Ectodermal cell (in vitro differentiated cells): Measurements from ENCODE around the gene LCLAT1.

Experiments
- H3K27ac ChIP-seq: 2 replicates; pipeline ENCODE4 v1.7.0; 2013; ENCODE audit warnings: mild to moderate bottlenecking, low read depth, low read length; ENCODE audit not compliant: insufficient read depth, poor library complexity, severe bottlenecking
- H3K27me3 ChIP-seq: 2 replicates; pipeline ENCODE4 v1.7.0; 2013; ENCODE audit warnings: mild to moderate bottlenecking, low read length; ENCODE audit not compliant: insufficient read depth, control insufficient read depth, poor library complexity, severe bottlenecking
- H3K36me3 ChIP-seq: one replicate; pipeline ENCODE4 v1.7.0; 2013; ENCODE audit warnings: low read length; ENCODE audit not compliant: control insufficient read depth, insufficient read depth
- H3K4me1 ChIP-seq: one replicate; pipeline ENCODE4 v1.7.0; 2013; ENCODE audit warnings: low read length; ENCODE audit not compliant: control insufficient read depth, insufficient read depth
- H3K4me3 ChIP-seq: 2 replicates; pipeline ENCODE4 v1.7.0; 2013; ENCODE audit warnings: low read depth, low read length, control low read depth; ENCODE audit not compliant: insufficient read depth
- H3K9me3 ChIP-seq: 2 replicates; pipeline ENCODE4 v1.7.0; 2013; ENCODE audit warnings: mild to moderate bottlenecking, low read length, moderate library complexity; ENCODE audit not compliant: control insufficient read depth
- WGBS, 2 experiments: methylation state at CpG; one replicate each; pipeline ENCODE4 v1.1.7; 2013; ENCODE audit warnings: missing lambda C conversion rate in 2 of 2; 5-methylcytosine and 5-hydroxymethylcytosine counted together

LCLAT1 gene

DNA sequence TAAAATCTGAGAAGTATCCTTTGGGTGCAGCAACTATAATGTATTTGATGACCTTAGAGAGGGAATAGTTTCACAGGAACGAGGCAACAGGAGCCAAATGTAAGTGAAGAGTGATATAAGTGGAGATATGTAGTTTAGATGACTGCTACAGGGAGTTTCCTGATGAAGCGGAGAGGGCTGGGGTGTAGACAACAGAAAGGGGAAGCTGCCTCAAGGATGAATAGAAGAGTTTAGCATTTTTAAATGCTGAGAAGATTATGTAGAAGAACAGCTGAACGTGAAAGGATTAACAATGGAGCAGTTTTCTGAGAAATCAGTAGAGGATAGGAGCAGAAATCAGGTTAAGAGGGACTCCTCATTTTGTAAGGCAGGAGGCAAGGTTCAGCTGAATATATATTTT is 133.3 kb downstream of the LCLAT1 start:
- Histone ChIP-seq H3K27me3 (no peaks in the 10 kb centered on the region), H3K4me1 (no peaks in the 10 kb centered on the region), H3K27ac (no peak overlapping the region), H3K4me3 (no peak overlapping the region), H3K9me3 (no peaks in the 10 kb centered on the region), H3K36me3 (no peaks in the 10 kb centered on the region)
- WGBS, 2 experiments, result 65 to 66% methylated on average over 3 of the region's 3 CpGs

DNA sequence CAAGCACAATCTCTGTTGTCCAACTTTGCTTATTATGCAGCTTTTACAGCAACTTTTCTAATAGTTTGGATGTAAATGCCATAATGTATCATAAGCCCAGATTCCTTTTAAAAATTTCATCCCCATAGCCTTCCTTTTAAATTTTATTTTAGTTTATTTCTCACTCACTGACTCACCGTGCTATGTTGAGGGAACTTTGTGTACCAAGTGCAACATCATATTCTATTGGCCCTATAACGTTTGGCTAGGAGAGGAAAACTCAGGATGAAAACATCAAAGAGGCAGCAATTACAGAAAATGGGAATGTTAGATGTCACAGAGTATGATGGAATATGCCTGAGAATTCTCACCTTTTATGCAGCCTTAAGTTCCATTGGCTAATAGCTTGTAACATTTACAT is 135.5 kb downstream of the LCLAT1 start:
- no peak overlapping the region for H3K27ac ChIP-seq
- 91 to 93% methylated on average over 2 of the region's 2 CpGs for WGBS, 2 experiments

DNA sequence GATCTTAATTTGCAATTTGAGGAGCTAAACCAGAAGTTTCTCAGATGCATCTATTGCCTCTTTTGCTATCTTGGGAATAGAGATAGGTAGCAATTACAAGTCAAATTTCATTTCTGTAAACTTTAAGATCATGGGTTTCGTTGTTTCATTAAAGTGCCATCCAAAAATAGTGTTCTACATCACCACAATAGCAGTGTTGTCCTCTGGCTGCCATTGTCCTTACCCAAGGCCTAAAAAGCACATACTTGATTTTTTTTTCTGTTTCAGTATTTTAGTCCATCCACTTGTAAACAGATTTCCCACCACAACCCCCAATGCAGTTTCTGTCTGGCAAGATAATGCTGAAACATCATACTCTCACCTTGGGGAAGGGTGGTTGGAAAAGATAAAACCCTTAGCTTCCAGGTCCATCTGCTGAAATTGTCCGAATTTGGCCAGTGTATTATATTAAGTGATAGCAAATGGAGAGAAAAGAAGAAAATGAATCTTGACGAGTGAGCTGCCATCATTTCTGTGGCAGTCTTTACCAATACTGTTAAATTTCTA is 136.2 kb downstream of the LCLAT1 start:
- Histone ChIP-seq H3K27ac (no peak overlapping the region), H3K4me1 (no peaks in the 10 kb centered on the region)

More for the DNA sequence above, 135.5 kb downstream of the LCLAT1 start:
- Histone ChIP-seq H3K4me3 (no peak overlapping the region), H3K36me3 (no peaks in the 10 kb centered on the region), H3K9me3 (no peaks in the 10 kb centered on the region), H3K27me3 (no peaks in the 10 kb centered on the region), H3K4me1 (no peaks in the 10 kb centered on the region)

DNA sequence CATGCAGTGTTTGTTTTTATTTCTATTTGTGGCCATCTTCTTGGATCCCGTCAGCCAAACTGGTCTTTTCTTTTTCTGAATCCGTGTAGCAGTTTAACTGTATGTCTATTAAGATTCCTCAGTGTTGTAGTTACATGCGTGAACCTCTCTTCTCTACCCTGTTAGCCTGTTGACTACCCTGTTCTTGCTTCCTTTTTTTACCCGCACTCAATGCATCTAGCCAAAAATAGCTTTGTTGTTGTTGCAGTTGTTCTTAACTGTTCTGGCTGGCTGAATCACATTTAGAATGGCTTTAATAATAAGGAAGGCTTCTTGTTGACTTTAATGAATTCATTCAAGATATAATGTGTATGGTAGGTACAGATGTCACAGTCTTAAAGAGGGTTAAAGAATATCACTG is 137.1 kb downstream of the LCLAT1 start:
- Histone ChIP-seq H3K4me1 (no peaks in the 10 kb centered on the region), H3K27ac (no peak overlapping the region), H3K36me3 (no peaks in the 10 kb centered on the region), H3K9me3 (no peaks in the 10 kb centered on the region), H3K27me3 (no peaks in the 10 kb centered on the region), H3K4me3 (no peak overlapping the region)
- WGBS, 2 experiments, result 95% methylated on average over 4 of the region's 4 CpGs

More for the DNA sequence above, 136.2 kb downstream of the LCLAT1 start:
- WGBS, 2 experiments, result 96 to 100% methylated on average over 3 of the region's 3 CpGs
- H3K27me3 ChIP-seq, result no peaks in the 10 kb centered on the region
- H3K36me3 ChIP-seq, result no peaks in the 10 kb centered on the region
- no peak overlapping the region for H3K4me3 ChIP-seq
- no peaks in the 10 kb centered on the region for H3K9me3 ChIP-seq

DNA sequence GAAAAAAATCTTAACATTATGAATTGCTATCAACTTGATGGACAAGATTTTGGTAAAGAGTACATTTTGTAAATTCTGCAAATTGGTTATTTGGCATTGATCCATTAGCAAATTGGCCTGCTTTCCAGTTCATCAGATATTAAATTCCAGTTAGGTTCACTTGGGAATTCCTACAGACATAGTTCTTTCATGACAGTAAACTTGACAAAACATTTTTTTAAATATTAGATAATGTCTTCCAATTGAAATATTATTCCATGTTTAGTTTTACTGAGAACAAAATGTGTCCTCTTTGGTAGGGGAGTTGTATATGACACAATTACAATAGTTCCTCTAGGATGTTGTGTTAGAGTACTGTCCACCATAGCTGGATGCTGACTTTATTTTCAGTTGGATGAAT is 141.9 kb downstream of the LCLAT1 start:
- no peaks in the 10 kb centered on the region for H3K9me3 ChIP-seq
- no peaks in the 10 kb centered on the region for H3K27me3 ChIP-seq
- no peaks in the 10 kb centered on the region for H3K4me1 ChIP-seq
- H3K4me3 ChIP-seq, result no peak overlapping the region
- no peak overlapping the region for H3K27ac ChIP-seq
- H3K36me3 ChIP-seq, result no peaks in the 10 kb centered on the region

DNA sequence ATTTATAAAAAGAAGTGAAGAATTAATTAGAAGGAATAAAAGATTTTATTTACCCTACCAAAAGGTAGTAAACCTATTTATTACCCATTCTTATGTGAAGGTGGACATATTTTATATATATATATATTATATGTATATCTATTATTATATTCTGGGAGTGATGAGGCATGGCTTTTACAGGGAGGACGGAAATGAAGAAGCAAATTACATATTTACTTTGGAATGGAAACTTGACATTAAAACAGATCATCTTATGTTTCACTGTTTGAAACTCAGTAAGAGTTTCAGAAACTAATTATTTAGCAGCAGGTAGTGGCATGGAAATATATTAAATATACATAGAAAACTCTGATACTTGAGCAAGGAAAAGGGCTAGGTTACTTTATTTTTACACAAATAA is 143.4 kb downstream of the LCLAT1 start:
- 100% methylated on average over 1 of the region's 1 CpG; no CpG with 5 or more reads in 1 of the 2 experiments for WGBS, 2 experiments
- Histone ChIP-seq H3K4me1 (no peaks in the 10 kb centered on the region), H3K4me3 (no peak overlapping the region), H3K27ac (no peak overlapping the region), H3K36me3 (no peaks in the 10 kb centered on the region), H3K27me3 (no peaks in the 10 kb centered on the region), H3K9me3 (no peaks in the 10 kb centered on the region)

DNA sequence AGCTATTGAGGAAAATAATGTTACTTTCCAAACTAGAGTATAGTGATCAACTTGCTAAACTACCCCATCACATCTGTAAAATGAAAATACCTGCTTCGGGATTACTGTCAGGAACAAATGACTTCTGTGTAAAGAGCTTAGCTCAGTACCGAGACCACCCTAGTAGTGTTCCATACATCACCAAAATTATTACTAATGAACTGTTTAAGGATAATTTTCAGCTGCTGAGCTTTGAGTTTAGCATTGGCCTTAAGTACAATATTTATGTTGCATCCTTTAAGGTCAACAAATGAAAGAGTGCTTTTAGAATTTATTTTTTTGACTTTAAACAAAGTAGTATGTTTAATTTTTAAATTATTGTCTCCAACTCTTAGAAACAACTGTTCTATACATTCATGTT is 144.1 kb downstream of the LCLAT1 start:
- Histone ChIP-seq H3K4me3 (no peak overlapping the region), H3K36me3 (no peaks in the 10 kb centered on the region), H3K27ac (no peak overlapping the region), H3K9me3 (no peaks in the 10 kb centered on the region), H3K4me1 (no peaks in the 10 kb centered on the region), H3K27me3 (no peaks in the 10 kb centered on the region)
- 100% methylated on average over 1 to 2 of the region's 2 CpGs for WGBS, 2 experiments

DNA sequence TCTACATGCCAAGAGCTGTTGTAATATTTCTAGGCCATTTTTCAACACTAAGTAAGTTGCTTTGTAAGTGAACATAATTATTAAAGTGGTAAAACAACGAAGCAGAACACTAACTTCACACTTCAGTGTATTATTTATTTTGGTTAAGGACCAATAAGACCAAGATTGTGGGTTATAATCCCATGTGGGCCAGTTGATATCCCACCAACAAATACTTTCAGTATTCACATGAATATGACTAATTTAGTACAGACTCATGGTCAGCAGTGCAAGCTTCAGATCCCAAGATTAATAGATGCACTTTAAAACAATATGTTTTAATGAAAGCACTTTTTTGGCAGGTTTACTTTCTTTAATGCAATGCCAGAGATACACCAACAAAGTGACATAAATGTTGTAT is 154.3 kb downstream of the LCLAT1 start:
- Histone ChIP-seq H3K9me3 (peaks cover 2% of the 10 kb centered on the region), H3K27me3 (no peaks in the 10 kb centered on the region), H3K4me1 (peaks cover 6% of the 10 kb centered on the region), H3K36me3 (no peaks in the 10 kb centered on the region), H3K27ac (no peak overlapping the region), H3K4me3 (no peak overlapping the region)
- 80 to 100% methylated on average over 1 of the region's 1 CpG for WGBS, 2 experiments

DNA sequence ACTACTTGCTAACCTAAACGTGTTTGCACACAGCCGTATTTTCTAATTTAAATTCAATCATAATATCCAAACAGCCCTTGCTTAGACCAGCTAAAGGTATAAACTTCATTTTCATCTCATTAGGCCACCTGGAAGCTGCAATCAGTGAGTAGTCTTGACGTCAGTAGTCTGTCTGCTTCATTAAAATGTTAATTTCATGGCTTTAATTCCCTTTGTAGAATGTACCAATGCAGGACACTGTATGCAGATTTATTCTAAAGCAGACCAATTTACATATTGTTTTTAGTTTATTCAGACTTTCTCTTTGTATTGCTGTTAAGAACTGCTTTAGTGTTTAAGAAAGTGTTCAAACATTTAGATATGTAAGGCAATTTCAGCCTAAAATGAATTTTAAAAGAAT is 158.2 kb downstream of the LCLAT1 start:
- 64 to 65% methylated on average over 3 of the region's 3 CpGs for WGBS, 2 experiments

DNA sequence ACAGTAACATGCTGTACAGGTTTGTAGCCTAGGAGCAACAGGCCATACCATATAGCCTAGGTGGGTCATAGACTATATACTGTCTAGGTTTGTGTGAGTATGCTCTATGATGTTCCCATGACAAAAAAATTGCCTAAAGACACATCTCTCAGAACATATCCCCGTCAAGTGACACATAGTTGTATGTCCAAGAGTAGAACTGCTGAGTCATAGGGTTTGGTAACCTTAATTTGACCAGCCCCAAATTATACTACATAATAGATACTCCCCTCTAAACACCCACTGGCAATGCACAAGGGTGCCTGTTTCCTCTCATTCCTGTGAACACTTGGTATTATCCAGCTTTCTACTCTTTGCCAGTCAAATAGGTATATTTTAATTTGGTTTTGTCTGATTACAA is 161.6 kb downstream of the LCLAT1 start:
- Histone ChIP-seq H3K36me3 (no peaks in the 10 kb centered on the region), H3K27ac (no peak overlapping the region), H3K9me3 (no peaks in the 10 kb centered on the region), H3K27me3 (no peaks in the 10 kb centered on the region), H3K4me3 (no peak overlapping the region), H3K4me1 (peaks cover 16% of the 10 kb centered on the region)
- 100% methylated on average over 1 of the region's 1 CpG for WGBS, 2 experiments

More for the DNA sequence above, 158.2 kb downstream of the LCLAT1 start:
- Histone ChIP-seq H3K27ac (no peak overlapping the region), H3K4me1 (peaks cover 6% of the 10 kb centered on the region), H3K9me3 (no peaks in the 10 kb centered on the region), H3K4me3 (no peak overlapping the region), H3K36me3 (no peaks in the 10 kb centered on the region), H3K27me3 (no peaks in the 10 kb centered on the region)

DNA sequence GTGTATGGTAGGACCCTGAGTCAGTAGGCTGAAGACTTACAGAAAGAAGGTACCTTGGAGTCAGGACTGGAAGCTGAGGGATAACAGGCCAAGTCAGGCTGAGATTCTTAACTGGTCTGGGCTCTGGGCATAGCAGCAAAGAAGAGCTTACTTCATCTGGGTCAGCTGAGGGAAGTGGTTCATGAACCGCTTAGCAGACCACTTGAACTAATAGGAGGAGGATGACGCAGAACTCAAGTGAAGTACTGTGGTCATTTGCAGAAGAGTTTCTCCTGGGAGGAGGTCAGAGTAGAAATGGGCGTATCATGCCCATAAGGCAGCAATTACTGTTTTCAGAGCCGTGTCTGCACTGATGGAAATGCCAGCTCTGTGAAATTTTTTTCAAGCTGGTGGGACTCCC is 164.5 kb downstream of the LCLAT1 start:
- Histone ChIP-seq H3K9me3 (no peaks in the 10 kb centered on the region), H3K4me3 (no peak overlapping the region), H3K27ac (no peak overlapping the region), H3K27me3 (no peaks in the 10 kb centered on the region), H3K36me3 (no peaks in the 10 kb centered on the region), H3K4me1 (peaks cover 13% of the 10 kb centered on the region)
- WGBS, 2 experiments, result 94% methylated on average over 4 of the region's 4 CpGs
